Stimulated activated CD8-positive, alpha-beta memory T cell treated with anti-CD3 and anti-CD28 coated beads, Interleukin-15, amount 100 ng/mL, for 1 hour (primary cell): ENCODE data around the gene FOXP1.

Experiments
- DNase-seq: peaks from one replicate; pipeline ENCODE4 v3.0.0-alpha.2; 2020; ENCODE audit warnings: low read depth

FOXP1 gene

GRCh38 chr3:71144525-71145253 is 438.8 kb downstream of the FOXP1 start:
- no peak for DNase-seq

- no peak for DNase-seq
These were observed 440.0 kb downstream of the FOXP1 start for GRCh38 chr3:71143493-71143892.

- no peak for DNase-seq
These were observed 440.9 kb downstream of the FOXP1 start for GRCh38 chr3:71142441-71143161.

- DNase-seq: no peak
These were observed 443.1 kb downstream of the FOXP1 start for GRCh38 chr3:71140477-71140876.

GRCh38 chr3:71139496-71139895 is 444.0 kb downstream of the FOXP1 start:
- no peak for DNase-seq

- DNase-seq: no peak
These were observed 445.1 kb downstream of the FOXP1 start for GRCh38 chr3:71138410-71138809.

- no peak for DNase-seq
These were observed 447.3 kb downstream of the FOXP1 start for GRCh38 chr3:71136276-71136675.

GRCh38 chr3:71135373-71136088 is 448.0 kb downstream of the FOXP1 start:
- DNase-seq: no peak

GRCh38 chr3:71134521-71134920 is 449.0 kb downstream of the FOXP1 start:
- DNase-seq: no peak

- DNase-seq: no peak
These were observed 449.7 kb downstream of the FOXP1 start for GRCh38 chr3:71133865-71134264.

- no peak for DNase-seq
These were observed 450.4 kb downstream of the FOXP1 start for GRCh38 chr3:71132995-71133730.

- DNase-seq: no peak
These were observed 451.9 kb downstream of the FOXP1 start for GRCh38 chr3:71131375-71132314.

GRCh38 chr3:71130471-71131374 is 452.8 kb downstream of the FOXP1 start:
- DNase-seq: peak; percentile 44

GRCh38 chr3:71129611-71130431 is 453.7 kb downstream of the FOXP1 start:
- DNase-seq: no peak

GRCh38 chr3:71128961-71129360 is 454.6 kb downstream of the FOXP1 start:
- DNase-seq: no peak

- no peak for DNase-seq
These were observed 455.7 kb downstream of the FOXP1 start for GRCh38 chr3:71127844-71128243.

GRCh38 chr3:71127052-71127831 is 456.3 kb downstream of the FOXP1 start:
- no peak for DNase-seq

- no peak for DNase-seq
These were observed 457.8 kb downstream of the FOXP1 start for GRCh38 chr3:71125738-71126137.
